ENCODE data around the gene WDR45. TPM values are rescaled to one million over a fixed set of nuclear protein-coding genes. Genes with fewer than 3 reads are reported as not detected.

Gene WDR45
- total RNA-seq, 1 experiment from 2014 or later = 31.5 TPM

GRCh38 chrX:49096419-49096818, 16.7 kb upstream of the WDR45 start:
- no peak overlapping the region for H2AFZ ChIP-seq (ENCODE audit: low read length)
- H3K79me1 ChIP-seq (ENCODE audit: insufficient read depth, low read depth, low read length, poor library complexity, severe bottlenecking) = no peaks in the 10 kb centered on the region
- no peak overlapping the region for H2BK20ac ChIP-seq (ENCODE audit: low read depth, low read length, poor library complexity, severe bottlenecking)
- H3K27ac ChIP-seq (ENCODE audit: insufficient read length, low read depth, low read length) = no peak overlapping the region
- H4K5ac ChIP-seq (ENCODE audit: insufficient read length, low read depth, low read length) = no peak overlapping the region
- no peak overlapping the region for H2BK5ac ChIP-seq (ENCODE audit: insufficient read length, low read length)
- H3T11ph ChIP-seq (ENCODE audit: low read length) = no peak overlapping the region
- H3K14ac ChIP-seq (ENCODE audit: insufficient read depth, low read length) = no peak overlapping the region
- no peak overlapping the region for H4K91ac ChIP-seq (ENCODE audit: insufficient read length, low read depth, low read length)
- Mint-ChIP-seq H3K4me1 (no peaks in the 10 kb centered on the region), H3K9me3 (peaks cover 36 to 53% of the 10 kb centered on the region in 2 experiments), H3K27ac (no peak overlapping the region), H3K27me3 (ENCODE audit: low read depth) (peaks cover 2% of the 10 kb centered on the region), H3K36me3 (ENCODE audit: insufficient read depth in 1 of 3, low read depth in 3 of 3) (no peaks in the 10 kb centered on the region; a peak in 1 of 7 replicates), H3K4me3 (no peak overlapping the region)
- no peak overlapping the region for H3K18ac ChIP-seq (ENCODE audit: insufficient read length, low read depth, low read length)
- no peaks in the 10 kb centered on the region for H3K4me1 ChIP-seq (ENCODE audit: insufficient read depth, low read length)
- no peaks in the 10 kb centered on the region for H3K23me2 ChIP-seq (ENCODE audit: insufficient read length, low read depth, low read length, poor library complexity, severe bottlenecking)
- no peak overlapping the region for H2AK5ac ChIP-seq (ENCODE audit: insufficient read length, low read length)
- no peak for TF ChIP-seq CTCF (conservative IDR thresholded peaks at IDR 0.05)
- H3K56ac ChIP-seq (ENCODE audit: insufficient read length, low read depth, low read length) = no peak overlapping the region
- H3K4ac ChIP-seq (ENCODE audit: low read depth, low read length) = no peak overlapping the region
- no peak overlapping the region for H3K9ac ChIP-seq (ENCODE audit: extremely low read depth, insufficient read length, low read length)
- no peaks in the 10 kb centered on the region for H3K9me3 ChIP-seq (ENCODE audit: control insufficient read depth, low read depth, low read length)
- H4K8ac ChIP-seq (replicated peaks; ENCODE audit: insufficient read length, low read depth, low read length) = no peak overlapping the region
- DNase-seq = no peak
- H3K23ac ChIP-seq (ENCODE audit: insufficient read length, low read depth, low read length) = no peak overlapping the region
- H2BK15ac ChIP-seq (ENCODE audit: low read depth, low read length) = no peak overlapping the region
- H3K27me3 ChIP-seq (ENCODE audit: insufficient read depth, low read length) = no peaks in the 10 kb centered on the region
- no peaks in the 10 kb centered on the region for H3K79me2 ChIP-seq (ENCODE audit: insufficient read depth, low read length)
- no peak overlapping the region for H2BK12ac ChIP-seq (ENCODE audit: insufficient read length, low read depth, low read length)
- H3K4me2 ChIP-seq (ENCODE audit: insufficient read depth, insufficient read length, low read length) = no peak overlapping the region
- no peak overlapping the region for H2BK120ac ChIP-seq (ENCODE audit: low read depth, low read length, poor library complexity, severe bottlenecking)
- no peaks in the 10 kb centered on the region for H4K20me1 ChIP-seq (ENCODE audit: control insufficient read depth, insufficient read depth, insufficient read length)
- WGBS (ENCODE audit: extremely low coverage, insufficient read length, low lambda C conversion rate) = no CpG with 5 or more reads among the region's 4 CpGs

Measured in H9 (cell line).